ENCODE results near the gene EIPR1.

DNA sequence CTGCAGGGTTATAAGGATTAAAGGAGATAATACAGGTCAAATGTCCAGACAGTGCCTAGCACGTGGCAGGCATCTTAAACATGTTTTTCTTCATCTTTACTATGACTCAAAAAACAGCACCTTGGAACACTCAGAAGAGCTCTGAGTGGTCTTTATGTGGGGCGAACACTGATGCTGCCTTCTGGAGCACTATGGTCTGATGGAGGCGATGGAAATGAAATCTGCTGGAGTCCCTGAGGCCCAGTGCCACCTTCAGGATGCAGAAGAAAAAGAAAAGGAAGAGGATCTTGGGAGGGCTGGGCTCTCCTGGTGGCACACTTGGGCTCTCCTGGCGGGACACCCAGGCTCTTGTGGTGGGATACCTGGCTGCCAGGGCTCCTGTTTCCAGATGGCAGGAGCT lies 171.8 kb downstream of the EIPR1 start:
- TF ChIP-seq CTCF (IDR thresholded peaks at IDR 0.05) (no peak), POLR2A (IDR thresholded peaks at IDR 0.05) (no peak)
